Cortex of kidney (tissue), 1 donor: Measurements from ENCODE around the gene HOXD3.
A peak's percentile ranks its signal among the peaks of the same experiment; 100 is the strongest.

Experiments
- DNase-seq: peaks from one replicate; lab custom pipeline; 2025; lab: John Stamatoyannopoulos, UW

HOXD3 gene

GRCh38 chr2:176121190-176122051 lies 35.7 kb upstream of the HOXD3 start:
- no peak for DNase-seq

- no peak for DNase-seq
Observed at GRCh38 chr2:176122052-176122682, 34.9 kb upstream of the HOXD3 start.

- no peak for DNase-seq
Observed at GRCh38 chr2:176122683-176123410, 34.3 kb upstream of the HOXD3 start, which contains the start of gene HOXD9. Gene HOXD9, plus strand, starts transcription at chr2:176122719. Its CDS starts 50 bp downstream, at chr2:176122769.

GRCh38 chr2:176123411-176124109 lies 33.5 kb upstream of the HOXD3 start:
- DNase-seq = no peak

GRCh38 chr2:176124110-176124946 lies 32.8 kb upstream of the HOXD3 start:
- DNase-seq = no peak

- DNase-seq = no peak
Observed at GRCh38 chr2:176124947-176125771, 31.9 kb upstream of the HOXD3 start.

- no peak for DNase-seq
Observed at GRCh38 chr2:176125772-176126054, 31.4 kb upstream of the HOXD3 start.

- no peak for DNase-seq
Observed at GRCh38 chr2:176126929-176127773, 30.0 kb upstream of the HOXD3 start.

GRCh38 chr2:176127774-176128072 lies 29.4 kb upstream of the HOXD3 start:
- no peak for DNase-seq

- DNase-seq = no peak
Observed at GRCh38 chr2:176128172-176128981, 28.7 kb upstream of the HOXD3 start.

GRCh38 chr2:176128982-176129796 lies 27.9 kb upstream of the HOXD3 start, which contains the start of gene HOXD8:
Gene HOXD8, plus strand, starts transcription at chr2:176129705. Its CDS starts 662 bp downstream, at chr2:176130367.
- peak; percentile 47 for DNase-seq

GRCh38 chr2:176129813-176130146 lies 27.3 kb upstream of the HOXD3 start:
- no peak for DNase-seq

GRCh38 chr2:176130147-176130956 lies 26.8 kb upstream of the HOXD3 start:
- DNase-seq = no peak

GRCh38 chr2:176130957-176131847 lies 25.9 kb upstream of the HOXD3 start:
- DNase-seq = no peak

GRCh38 chr2:176131848-176132158 lies 25.3 kb upstream of the HOXD3 start:
- no peak for DNase-seq
